Caco-2 (cell line): ENCODE data around the gene SKAP2. TPM values are rescaled to one million over a fixed set of nuclear protein-coding genes. Genes with fewer than 3 reads are reported as not detected.

Experiments used
- BruUV-seq: library from RNA; stranded (reverse); fragments of 400-500 nt; replicated peaks from 2 replicates; lab custom pipeline; 2021; lab: Mats Ljungman, UMichigan
- CTCF ChIA-PET: fragments of 300-600 bp; sonication (Branson Sonifier 250); formaldehyde crosslinking; loops from one replicate; lab custom pipeline; 2022; ENCODE audit warnings: antibody characterized with exemption; lab: Charles Lee
- POLR2A ChIA-PET: fragments of 300-600 bp; sonication (Branson Sonifier 250); formaldehyde crosslinking; loops from one replicate; lab custom pipeline; 2022; ENCODE audit warnings: antibody characterized with exemption; lab: Charles Lee
- DNase-seq, 2 experiments: peaks; one replicate each; pipeline versions ENCODE4 v3.0.0 to v3.0.0-alpha.2; 2020 to 2022
- H3K27me3 ChIP-seq: replicated peaks from 2 replicates; pipeline ENCODE4 v1.6.0; 2011; ENCODE audit warnings: low read length; ENCODE audit not compliant: control insufficient read depth, insufficient read depth
- H3K36me3 ChIP-seq: 2 replicates; pipeline ENCODE4 v1.5.1; 2011; ENCODE audit warnings: low read length; ENCODE audit not compliant: control insufficient read depth, insufficient read depth
- H3K4me1 ChIP-seq: fragments of 250-450 bp; sonication (Bioruptor Pico); 2 replicates; pipeline ENCODE4 v1.5.1; 2020; ENCODE audit warnings: mild to moderate bottlenecking
- H3K4me3 ChIP-seq: 2 replicates; pipeline ENCODE4 v1.5.1; 2011; ENCODE audit warnings: low read depth, mild to moderate bottlenecking, control low read depth, low read length
- H3K9me3 ChIP-seq: fragments of 250-450 bp; sonication (Bioruptor Pico); 2 replicates; pipeline ENCODE4 v1.5.1; 2020; ENCODE audit warnings: mild to moderate bottlenecking, moderate library complexity
- H3K27ac Mint-ChIP-seq: one replicate; pipeline ENCODE4 v1.8.0; 2022; ENCODE audit warnings: mixed read lengths; ENCODE audit not compliant: unreplicated experiment
- H3K27me3 Mint-ChIP-seq: one replicate; pipeline ENCODE4 v1.8.0; 2022; ENCODE audit warnings: mixed read lengths; ENCODE audit not compliant: insufficient read depth, unreplicated experiment
- H3K36me3 Mint-ChIP-seq: one replicate; pipeline ENCODE4 v1.8.0; 2022; ENCODE audit warnings: mild to moderate bottlenecking, mixed read lengths; ENCODE audit not compliant: insufficient read depth, unreplicated experiment
- H3K4me1 Mint-ChIP-seq: one replicate; pipeline ENCODE4 v1.8.0; 2022; ENCODE audit warnings: low read depth, mixed read lengths; ENCODE audit not compliant: unreplicated experiment
- H3K4me3 Mint-ChIP-seq: one replicate; pipeline ENCODE4 v1.8.0; 2022; ENCODE audit warnings: mild to moderate bottlenecking, moderate library complexity, mixed read lengths; ENCODE audit not compliant: unreplicated experiment
- H3K9me3 Mint-ChIP-seq: one replicate; pipeline ENCODE4 v1.8.0; 2022; ENCODE audit warnings: mixed read lengths; ENCODE audit not compliant: unreplicated experiment
- CTCF ChIP-seq, 2 experiments: fragments of 200-600 bp in 1 of 2; IDR thresholded peaks; 1 replicate in 1 of 2; 2 replicates in 1 of 2; pipeline versions ENCODE4 v1.5.1 to v1.8.0; 2011 to 2022; ENCODE audit warnings: antibody characterized with exemption in 1 of 2, control low read depth in 1 of 2, inconsistent platforms in 1 of 2, low read depth in 1 of 2, low read length in 1 of 2, mild to moderate bottlenecking in 1 of 2, moderate library complexity in 1 of 2; ENCODE audit not compliant: insufficient read depth in 1 of 2, severe bottlenecking in 1 of 2, unreplicated experiment in 1 of 2
- intact Hi-C: fragments of 100-400 bp; cut with micrococcal nuclease; formaldehyde crosslinking; loops from one replicate; pipeline ENCODE4 v1.10.0; 2022; ENCODE audit not compliant: unreplicated experiment
- total RNA-seq: library from RNA; stranded (reverse); gene quantifications from 2 replicates; pipeline ENCODE4 v1.2.3, GENCODE V29; 2022

The SKAP2 gene
- total RNA-seq, 1 experiment from 2014 or later: 36.2 TPM

DNA sequence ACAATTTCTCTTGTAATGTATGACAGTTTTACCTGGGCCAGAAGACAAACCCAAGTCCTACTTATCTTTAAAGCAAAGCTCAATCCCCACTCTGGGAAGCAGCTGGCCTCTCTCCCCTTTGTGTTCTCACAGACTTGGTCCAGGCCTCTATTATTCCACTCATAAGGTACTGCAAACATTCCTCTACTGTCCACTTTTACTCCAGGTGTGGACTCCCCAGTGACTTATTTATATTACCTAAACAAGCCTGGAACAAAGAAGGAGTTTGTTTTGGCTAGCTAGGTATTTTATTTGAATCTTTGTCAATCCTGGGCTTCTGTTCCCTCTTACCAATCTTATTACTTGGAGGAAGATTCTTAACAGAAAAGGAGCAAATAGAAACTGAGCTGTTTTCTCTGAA is 163.5 kb downstream of the SKAP2 start:
- no peak overlapping the region for H3K4me3 ChIP-seq
- H3K36me3 Mint-ChIP-seq: no peaks in the 10 kb centered on the region
- CTCF ChIA-PET: no interaction called here
- POLR2A ChIA-PET: interaction anchor here (0.5 kb wide), 1 partner anchor 394 kb away, joined by 10 read pairs; no protein-coding TSS in a partner anchor
- H3K4me3 Mint-ChIP-seq: no peak overlapping the region
- H3K4me1 Mint-ChIP-seq: no peaks in the 10 kb centered on the region
- DNase-seq: no peak
- H3K4me1 ChIP-seq: peaks cover 17% of the 10 kb centered on the region
- no peaks in the 10 kb centered on the region for H3K9me3 ChIP-seq
- H3K9me3 Mint-ChIP-seq: no peaks in the 10 kb centered on the region
- no peaks in the 10 kb centered on the region for H3K27me3 Mint-ChIP-seq
- H3K27ac Mint-ChIP-seq: no peak overlapping the region
- no peaks in the 10 kb centered on the region for H3K27me3 ChIP-seq
- no peaks in the 10 kb centered on the region for H3K36me3 ChIP-seq
- no peak for TF ChIP-seq CTCF (IDR thresholded peaks at IDR 0.05; ENCODE audit: insufficient read depth in 1 of 2, low read depth in 1 of 2, low read length in 1 of 2, severe bottlenecking in 1 of 2, unreplicated experiment in 1 of 2)
- intact Hi-C loops: no loop called here
- no TSS peak for BruUV-seq

- H3K4me1 ChIP-seq: peaks cover 17% of the 10 kb centered on the region
- TF ChIP-seq CTCF (IDR thresholded peaks at IDR 0.05; ENCODE audit: insufficient read depth in 1 of 2, low read depth in 1 of 2, low read length in 1 of 2, severe bottlenecking in 1 of 2, unreplicated experiment in 1 of 2): no peak
- Mint-ChIP-seq H3K36me3 (no peaks in the 10 kb centered on the region), H3K27me3 (no peaks in the 10 kb centered on the region), H3K4me1 (no peaks in the 10 kb centered on the region), H3K4me3 (no peak overlapping the region), H3K9me3 (no peaks in the 10 kb centered on the region), H3K27ac (no peak overlapping the region)
- intact Hi-C loops: no loop called here
- DNase-seq: no peak
- no peak overlapping the region for H3K4me3 ChIP-seq
- BruUV-seq: no TSS peak
- no peaks in the 10 kb centered on the region for H3K27me3 ChIP-seq
- POLR2A ChIA-PET: no interaction called here
- CTCF ChIA-PET: no interaction called here
- no peaks in the 10 kb centered on the region for H3K36me3 ChIP-seq
- H3K9me3 ChIP-seq: no peaks in the 10 kb centered on the region
These were observed 164.0 kb downstream of the SKAP2 start for GRCh38 chr7:26700386-26700785.

DNA sequence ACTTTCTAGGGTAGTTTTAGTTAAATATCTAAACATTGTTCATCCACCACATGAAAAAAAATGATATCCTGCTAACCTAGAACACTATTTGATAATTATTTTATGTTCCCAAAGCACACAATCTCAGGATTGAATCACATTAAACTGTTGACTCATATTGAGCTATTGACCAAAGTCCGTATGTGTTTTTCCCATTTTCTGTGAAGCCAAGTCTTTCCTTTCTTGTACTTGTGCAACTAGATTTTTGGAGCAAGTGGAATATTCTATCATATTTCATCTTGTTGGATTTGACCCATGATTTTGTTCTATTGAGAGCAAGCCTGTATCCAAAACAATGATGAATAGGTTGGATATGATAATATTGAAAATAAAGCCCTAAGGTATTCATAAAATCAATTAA is 164.6 kb downstream of the SKAP2 start:
- H3K9me3 ChIP-seq: no peaks in the 10 kb centered on the region
- Mint-ChIP-seq H3K9me3 (no peaks in the 10 kb centered on the region), H3K4me1 (no peaks in the 10 kb centered on the region), H3K4me3 (no peak overlapping the region), H3K27ac (no peak overlapping the region), H3K27me3 (no peaks in the 10 kb centered on the region), H3K36me3 (no peaks in the 10 kb centered on the region)
- BruUV-seq: no TSS peak
- DNase-seq: no peak
- peaks cover 17% of the 10 kb centered on the region for H3K4me1 ChIP-seq
- TF ChIP-seq CTCF (IDR thresholded peaks at IDR 0.05; ENCODE audit: insufficient read depth in 1 of 2, low read depth in 1 of 2, low read length in 1 of 2, severe bottlenecking in 1 of 2, unreplicated experiment in 1 of 2): no peak
- no peaks in the 10 kb centered on the region for H3K36me3 ChIP-seq
- ChIA-PET CTCF (no interaction called here), POLR2A (no interaction called here)
- intact Hi-C loops: no loop called here
- H3K4me3 ChIP-seq: no peak overlapping the region
- no peaks in the 10 kb centered on the region for H3K27me3 ChIP-seq
